ENCODE results near the gene TNFAIP8L2.

Gene TNFAIP8L2

DNA sequence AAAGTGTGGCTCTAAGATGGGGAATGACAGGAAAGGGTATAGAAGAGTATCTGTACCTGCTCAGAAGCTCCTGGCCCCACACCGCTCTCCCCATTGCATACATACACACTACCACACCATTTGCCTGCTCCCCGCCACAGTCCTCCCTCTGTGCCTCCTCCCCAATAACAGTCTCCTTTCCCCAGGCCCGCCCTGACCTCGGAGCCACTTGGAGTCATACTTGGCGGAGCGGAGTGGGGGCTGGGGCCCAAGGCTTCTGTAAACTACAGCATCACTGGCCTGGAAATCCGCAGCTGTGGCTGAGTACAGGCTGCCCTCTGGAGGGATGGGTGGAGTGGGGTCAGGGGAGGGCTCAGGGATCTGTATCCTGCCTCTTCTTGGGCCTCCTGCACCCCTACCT, 18.7 kb upstream of the TNFAIP8L2 start:
- DNase-seq (ENCODE audit: low read depth) = no peak
- H3K4me3 ChIP-seq (ENCODE audit: low read length) = no peak overlapping the region
- TF ChIP-seq, protein P1, sequence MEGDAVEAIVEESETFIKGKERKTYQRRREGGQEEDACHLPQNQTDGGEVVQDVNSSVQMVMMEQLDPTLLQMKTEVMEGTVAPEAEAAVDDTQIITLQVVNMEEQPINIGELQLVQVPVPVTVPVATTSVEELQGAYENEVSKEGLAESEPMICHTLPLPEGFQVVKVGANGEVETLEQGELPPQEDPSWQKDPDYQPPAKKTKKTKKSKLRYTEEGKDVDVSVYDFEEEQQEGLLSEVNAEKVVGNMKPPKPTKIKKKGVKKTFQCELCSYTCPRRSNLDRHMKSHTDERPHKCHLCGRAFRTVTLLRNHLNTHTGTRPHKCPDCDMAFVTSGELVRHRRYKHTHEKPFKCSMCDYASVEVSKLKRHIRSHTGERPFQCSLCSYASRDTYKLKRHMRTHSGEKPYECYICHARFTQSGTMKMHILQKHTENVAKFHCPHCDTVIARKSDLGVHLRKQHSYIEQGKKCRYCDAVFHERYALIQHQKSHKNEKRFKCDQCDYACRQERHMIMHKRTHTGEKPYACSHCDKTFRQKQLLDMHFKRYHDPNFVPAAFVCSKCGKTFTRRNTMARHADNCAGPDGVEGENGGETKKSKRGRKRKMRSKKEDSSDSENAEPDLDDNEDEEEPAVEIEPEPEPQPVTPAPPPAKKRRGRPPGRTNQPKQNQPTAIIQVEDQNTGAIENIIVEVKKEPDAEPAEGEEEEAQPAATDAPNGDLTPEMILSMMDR (conservative IDR thresholded peaks at IDR 0.05; ENCODE audit: low read depth, low read length) = no peak

DNA sequence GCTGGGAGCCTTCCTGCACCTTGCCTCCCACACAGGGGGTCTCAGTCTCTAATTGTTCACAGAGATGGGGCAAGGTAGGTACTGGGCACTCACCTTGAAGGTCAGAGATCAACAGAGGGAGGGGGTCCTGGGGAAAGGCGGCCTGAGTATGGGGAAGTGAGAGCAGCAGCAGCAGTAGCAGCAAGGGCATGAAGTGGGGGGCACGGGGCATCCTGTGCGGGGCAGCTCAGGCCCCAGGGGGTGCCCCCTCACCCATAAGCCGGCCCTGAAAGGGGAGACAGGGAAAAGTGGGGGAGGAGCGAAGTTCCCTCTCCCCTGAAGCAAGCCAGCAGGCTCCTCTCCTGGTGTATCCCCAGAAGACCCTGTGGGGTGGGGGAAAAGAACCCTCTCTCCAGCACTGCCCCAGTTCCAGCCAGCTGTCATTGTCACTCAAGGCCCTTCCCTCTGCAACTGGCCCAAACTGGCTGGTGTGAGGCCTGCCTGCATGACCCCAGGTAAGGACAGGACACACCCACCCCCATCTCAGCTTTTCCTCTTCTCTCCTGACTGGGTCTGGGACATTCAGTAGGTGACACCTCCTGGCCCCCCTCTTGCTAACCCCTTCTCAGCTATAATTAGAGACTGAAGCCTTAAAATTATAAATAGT, 13.9 kb upstream of the TNFAIP8L2 start:
- no peak for DNase-seq (ENCODE audit: low read depth)
- H3K4me3 ChIP-seq (ENCODE audit: low read length) = no peak overlapping the region
- TF ChIP-seq, protein P1 (conservative IDR thresholded peaks at IDR 0.05; ENCODE audit: low read depth, low read length) = no peak

DNA sequence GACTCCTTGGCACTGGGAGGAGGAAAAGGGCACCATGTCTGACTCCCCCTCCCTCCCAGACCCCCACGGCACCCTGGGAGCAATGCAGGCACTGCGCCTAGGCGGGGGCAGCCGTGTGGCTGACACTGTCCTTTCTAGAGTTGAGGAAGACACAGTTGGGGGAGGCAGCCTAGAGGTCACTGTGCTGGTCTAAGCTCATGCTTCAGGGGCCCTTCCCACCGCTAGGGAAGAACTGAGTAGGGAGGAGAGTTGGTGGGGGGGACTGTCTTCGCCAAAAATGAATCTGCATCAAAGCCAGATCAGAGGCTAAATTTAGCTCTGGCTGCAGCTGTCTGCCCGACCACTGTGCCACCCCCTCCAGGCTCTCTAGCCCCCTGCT, 13.4 kb upstream of the TNFAIP8L2 start:
- no peak overlapping the region for H3K4me3 ChIP-seq (ENCODE audit: low read length)
- TF ChIP-seq, protein P1 (conservative IDR thresholded peaks at IDR 0.05; ENCODE audit: low read depth, low read length) = no peak
- DNase-seq (ENCODE audit: low read depth) = no peak

DNA sequence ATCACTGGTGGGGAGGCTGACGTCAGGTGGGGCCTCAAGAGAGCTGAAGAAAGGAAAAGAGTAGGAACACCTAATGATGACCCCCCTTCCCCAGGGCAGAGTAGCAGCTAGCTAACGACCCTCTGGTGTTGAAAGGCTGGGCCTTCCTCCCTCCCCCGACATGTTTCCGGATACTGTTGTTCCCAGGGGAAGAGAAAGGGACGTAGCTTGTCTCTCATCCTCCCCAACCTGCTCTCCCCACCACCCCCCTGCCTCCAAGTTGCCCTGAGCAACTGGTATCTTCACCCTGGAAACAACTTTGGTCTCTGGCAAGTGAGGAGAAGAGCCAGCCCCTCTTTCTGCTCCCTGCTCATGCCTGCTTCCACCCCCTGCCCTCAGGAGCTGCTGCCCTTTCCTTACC, 12.5 kb upstream of the TNFAIP8L2 start:
- no peak overlapping the region for H3K4me3 ChIP-seq (ENCODE audit: low read length)
- no peak for DNase-seq (ENCODE audit: low read depth)
- TF ChIP-seq, protein P1 (conservative IDR thresholded peaks at IDR 0.05; ENCODE audit: low read depth, low read length) = no peak

DNA sequence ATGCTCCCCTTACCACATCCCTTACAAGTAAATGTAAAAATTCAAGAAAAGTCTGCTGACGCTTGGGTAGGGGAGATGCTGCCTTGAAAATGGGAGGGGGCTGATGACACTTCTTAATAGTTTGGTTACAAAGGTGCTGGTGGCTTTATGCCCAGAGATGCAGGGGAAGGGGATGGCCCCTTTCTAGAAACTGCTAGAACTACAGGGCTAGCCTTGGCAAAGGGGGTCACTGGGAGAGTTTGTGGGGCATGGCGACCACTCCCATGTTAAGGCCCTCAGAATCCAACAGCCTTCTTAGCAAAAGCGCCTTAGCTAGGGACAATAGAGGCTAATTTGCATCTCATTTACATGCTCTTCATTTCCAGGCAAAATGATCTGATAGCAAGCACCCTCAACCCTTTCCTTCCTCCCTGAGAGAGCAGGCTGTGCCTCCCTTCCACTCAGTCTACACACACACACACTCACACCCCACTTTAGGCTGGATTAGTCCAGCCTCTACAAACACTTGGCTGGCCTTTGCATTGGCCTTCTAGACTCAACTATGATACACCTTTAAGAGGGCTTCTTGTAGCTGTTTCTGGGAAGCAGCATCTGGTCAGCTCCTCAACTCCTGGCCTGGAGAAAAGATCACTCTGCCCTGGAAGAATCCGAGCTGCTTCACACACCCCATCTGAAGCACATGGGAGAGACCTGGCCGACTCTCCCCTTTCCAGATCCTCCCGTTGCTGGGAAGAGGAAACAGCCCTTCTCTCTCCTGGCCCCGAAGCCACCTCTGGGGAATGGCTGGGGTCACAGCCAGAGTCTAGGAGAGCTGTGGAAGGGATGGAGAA, 11.8 kb upstream of the TNFAIP8L2 start:
- no peak for DNase-seq (ENCODE audit: low read depth)

DNA sequence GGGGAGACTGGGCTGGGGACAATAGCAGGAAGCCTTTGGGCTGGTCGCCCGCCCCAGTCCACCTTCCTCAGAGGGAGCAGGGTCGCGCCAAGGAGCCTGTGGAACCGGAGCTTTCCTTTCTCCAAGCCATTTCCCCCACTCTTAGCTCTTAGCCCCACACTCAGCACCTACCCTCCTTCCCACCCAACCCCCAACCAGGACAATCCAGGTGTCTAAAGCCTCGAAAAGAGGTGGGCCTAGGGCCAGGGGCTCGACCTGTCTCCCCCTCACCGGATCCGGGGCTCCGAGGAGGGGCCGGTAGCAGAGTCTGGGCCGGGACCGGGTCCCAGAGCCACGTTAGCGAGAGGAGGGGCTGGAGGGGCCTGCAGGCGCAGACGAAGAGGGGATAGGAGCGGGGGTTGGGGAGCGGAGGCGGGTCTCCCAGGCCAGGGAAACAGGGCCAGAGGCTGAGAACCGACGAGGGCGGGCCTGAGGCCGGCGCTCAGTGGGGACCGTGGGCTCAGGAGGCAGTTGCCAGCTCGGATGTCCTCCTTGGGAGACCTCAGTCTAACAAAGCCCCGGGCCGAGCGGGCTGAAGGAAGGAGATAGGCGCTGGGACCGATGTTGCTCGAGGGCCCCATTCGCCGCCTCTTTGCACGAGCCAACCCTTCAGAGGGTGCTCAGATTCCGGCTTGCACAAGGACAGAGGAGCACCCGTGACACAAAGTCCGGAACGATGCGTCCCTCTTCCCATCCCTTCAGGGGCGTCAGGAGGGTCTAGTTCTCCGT, 11.0 kb upstream of the TNFAIP8L2 start:
- TF ChIP-seq, protein P1 (conservative IDR thresholded peaks at IDR 0.05; ENCODE audit: low read depth, low read length) = no peak
- peak overlapping the region; percentile 71 for H3K4me3 ChIP-seq (ENCODE audit: low read length)
- no peak for DNase-seq (ENCODE audit: low read depth)

More for the DNA sequence above, 11.8 kb upstream of the TNFAIP8L2 start:
- no peak overlapping the region for H3K4me3 ChIP-seq (ENCODE audit: low read length)
- TF ChIP-seq, protein P1 (conservative IDR thresholded peaks at IDR 0.05; ENCODE audit: low read depth, low read length) = no peak
